Liver (tissue), 9 donors: Measurements from ENCODE around the gene ZRANB1. TPM values are rescaled to one million over a fixed set of nuclear protein-coding genes. Genes with fewer than 3 reads are reported as not detected.

ENCODE experiments used
- DNase-seq: peaks from one replicate; pipeline ENCODE4 v3.0.0-alpha.2; 2017; ENCODE audit warnings: low spot score
- H3K27ac ChIP-seq, 2 donors: one replicate each; pipeline ENCODE4 v1.7.0; 2013; ENCODE audit warnings: inconsistent platforms in 2 of 2, low read length in 2 of 2, control low read depth in 1 of 2, low read depth in 1 of 2, mild to moderate bottlenecking in 1 of 2
- H3K27me3 ChIP-seq, 4 donors: one replicate each; pipeline versions ENCODE4 v1.6.1 to v1.7.0; 2013; ENCODE audit warnings: low read length in 3 of 4, inconsistent platforms in 1 of 4, mild to moderate bottlenecking in 1 of 4, moderate library complexity in 1 of 4; ENCODE audit not compliant: control insufficient read depth in 4 of 4, insufficient read depth in 4 of 4
- H3K36me3 ChIP-seq, 4 donors: one replicate each; pipeline versions ENCODE4 v1.6.1 to v1.7.0; 2013; ENCODE audit warnings: low read length in 3 of 4, mild to moderate bottlenecking in 3 of 4, low read depth in 1 of 4, moderate library complexity in 1 of 4; ENCODE audit not compliant: control insufficient read depth in 4 of 4, insufficient read depth in 3 of 4
- H3K4me1 ChIP-seq, 4 donors: one replicate each; pipeline versions ENCODE4 v1.6.1 to v1.7.0; 2013; ENCODE audit warnings: low read length in 3 of 4, mild to moderate bottlenecking in 3 of 4, moderate library complexity in 1 of 4; ENCODE audit not compliant: control insufficient read depth in 4 of 4, insufficient read depth in 4 of 4
- H3K4me3 ChIP-seq, 3 donors: one replicate each; pipeline versions ENCODE4 v1.6.1 to v1.7.0; 2013; ENCODE audit warnings: low read length in 3 of 3, control low read depth in 1 of 3, low read depth in 1 of 3, mild to moderate bottlenecking in 1 of 3
- H3K9ac ChIP-seq, 2 donors: one replicate each; pipeline ENCODE4 v1.7.0; 2013; ENCODE audit warnings: low read length in 2 of 2, mild to moderate bottlenecking in 2 of 2, moderate library complexity in 2 of 2, control low read depth in 1 of 2, low read depth in 1 of 2
- H3K9me3 ChIP-seq, 4 donors: one replicate each; pipeline versions ENCODE4 v1.6.1 to v1.7.0; 2013; ENCODE audit warnings: low read length in 3 of 4; ENCODE audit not compliant: control insufficient read depth in 4 of 4
- EGR1 ChIP-seq, 2 donors: IDR thresholded peaks; 2 replicates each; pipeline ENCODE4 v1.6.1; 2016 to 2018; ENCODE audit warnings: antibody characterized with exemption in 2 of 2, low read depth in 2 of 2
- FOXA1 ChIP-seq: IDR thresholded peaks from 2 replicates; pipeline ENCODE4 v1.6.1; 2016; ENCODE audit warnings: antibody characterized with exemption
- FOXA2 ChIP-seq: IDR thresholded peaks from 2 replicates; pipeline ENCODE4 v1.6.1; 2016; ENCODE audit warnings: antibody characterized with exemption
- GABPA ChIP-seq, 2 donors: IDR thresholded peaks in 1 of 2; conservative IDR thresholded peaks in 1 of 2; 2 replicates each; pipeline ENCODE4 v1.6.1; 2016; ENCODE audit warnings: antibody characterized with exemption in 2 of 2, mild to moderate bottlenecking in 1 of 2, moderate library complexity in 1 of 2
- HNF4A ChIP-seq, 2 donors: conservative IDR thresholded peaks; 2 replicates each; pipeline ENCODE4 v1.6.1; 2016; ENCODE audit warnings: antibody characterized with exemption in 2 of 2, mild to moderate bottlenecking in 2 of 2
- HNF4G ChIP-seq: IDR thresholded peaks from 2 replicates; pipeline ENCODE4 v1.6.1; 2016; ENCODE audit warnings: antibody characterized with exemption
- JUND ChIP-seq, 2 donors: IDR thresholded peaks; 2 replicates each; pipeline ENCODE4 v1.6.1; 2016; ENCODE audit warnings: antibody characterized with exemption in 2 of 2
- NR2F2 ChIP-seq: IDR thresholded peaks from 2 replicates; pipeline ENCODE4 v1.6.1; 2016; ENCODE audit warnings: antibody characterized with exemption
- RAD21 ChIP-seq, 2 donors: IDR thresholded peaks; 2 replicates each; pipeline ENCODE4 v1.6.1; 2016; ENCODE audit warnings: antibody characterized with exemption in 2 of 2, mild to moderate bottlenecking in 2 of 2
- RXRA ChIP-seq, 2 donors: IDR thresholded peaks; 2 replicates each; pipeline ENCODE4 v1.6.1; 2017 to 2018; ENCODE audit warnings: antibody characterized with exemption in 2 of 2, mild to moderate bottlenecking in 1 of 2
- SP1 ChIP-seq: IDR thresholded peaks from 2 replicates; pipeline ENCODE4 v1.6.1; 2018; ENCODE audit warnings: antibody characterized with exemption, mild to moderate bottlenecking
- YY1 ChIP-seq: IDR thresholded peaks from 2 replicates; pipeline ENCODE4 v1.6.1; 2016; ENCODE audit warnings: antibody characterized with exemption, mild to moderate bottlenecking
- WGBS: extraction: QIAGEN DNeasy Blood & Tissue Kit; methylation state at CpG from one replicate; pipeline ENCODE4 v1.1.7; 2013; 5-methylcytosine and 5-hydroxymethylcytosine counted together
- polyA plus RNA-seq, 2 donors: library from polyadenylated mRNA; stranded (reverse) in 1 of 2; unstranded in 1 of 2; fragments of 200-250 nt in 1 of 2; fragments of >200 nt in 1 of 2; fragmentation: Nextera tagmentation in 1 of 2; extraction: Ambion mirVana in 1 of 2; gene quantifications; one replicate each; pipeline versions ENCODE4 v1.2.1 to v1.2.3, GENCODE V29; 2013 to 2015
- total RNA-seq, 2 donors: library from RNA; depleted of rRNA; stranded (reverse); fragments of >200 nt; gene quantifications; one replicate each; pipeline ENCODE4 v1.2.3, GENCODE V29; 2014
- TF ChIP-seq, protein P1 (sequence below): IDR thresholded peaks from 2 replicates; pipeline ENCODE4 v1.6.1; 2016; ENCODE audit warnings: antibody characterized with exemption
- TF ChIP-seq, protein P2 (sequence below): IDR thresholded peaks from 2 replicates; pipeline ENCODE4 v1.6.1; 2016; ENCODE audit warnings: antibody characterized with exemption
- TF ChIP-seq, protein P3 (sequence below): IDR thresholded peaks from 2 replicates; pipeline ENCODE4 v1.6.1; 2016; ENCODE audit warnings: antibody characterized with exemption, mild to moderate bottlenecking
- TF ChIP-seq, protein P4 (sequence below): fragments of 150-350 bp; IDR thresholded peaks from 2 replicates; pipeline ENCODE4 v1.5.1; 2017; ENCODE audit warnings: improper control_type of control experiment, low read depth, low read length; ENCODE audit not compliant: missing input control
- TF ChIP-seq, protein P5 (sequence below): IDR thresholded peaks from 2 replicates; pipeline ENCODE4 v1.6.1; 2016; ENCODE audit warnings: antibody characterized with exemption
- donor health status: healthy.
- donor health status: healthy.
- donor health status: healthy.
- donor health status: healthy.
- donor health status: healthy.

Gene ZRANB1
- total and polyA plus RNA-seq, 4 donors, result 6.2 to 32.5 (median 14.4) TPM

DNA sequence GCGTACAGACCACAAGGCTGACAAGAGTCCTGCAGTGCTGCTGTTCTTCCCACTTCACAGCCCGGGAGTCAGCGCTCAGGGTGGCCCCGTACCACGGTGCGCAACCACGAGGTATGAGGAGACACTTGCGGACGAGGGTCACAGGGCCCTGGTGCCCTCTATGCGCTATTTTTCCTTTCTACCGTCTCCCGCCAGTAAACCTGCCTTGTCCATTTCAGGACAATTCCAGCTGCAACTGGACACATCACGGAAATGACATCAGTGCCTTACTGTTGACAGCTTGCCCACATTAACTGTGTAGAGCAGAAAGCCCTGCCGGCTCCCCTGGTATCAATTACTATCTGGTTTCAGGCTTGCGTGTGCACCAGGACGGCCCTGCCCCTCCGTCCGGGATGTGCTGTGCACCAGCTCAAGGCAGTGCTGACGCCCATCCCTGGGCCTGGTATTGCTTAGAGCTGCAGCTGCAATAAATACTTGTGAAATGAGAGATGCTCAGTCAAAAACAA lies 65.1 kb downstream of the ZRANB1 start:
- Histone ChIP-seq H3K9me3 (no peaks in the 10 kb centered on the region), H3K36me3 (no peaks in the 10 kb centered on the region), H3K4me3 (no peak overlapping the region), H3K27me3 (no peaks in the 10 kb centered on the region), H3K4me1 (no peaks in the 10 kb centered on the region), H3K9ac (no peak overlapping the region), H3K27ac (no peak overlapping the region)
- DNase-seq, result no peak
- TF ChIP-seq FOXA2 (no peak), EGR1 (IDR thresholded peaks at IDR 0.05; ENCODE audit: low read depth in 2 of 2) (no peak), GABPA (IDR thresholded peaks at IDR 0.05 in 1 of 2, conservative IDR thresholded peaks at IDR 0.05 in 1 of 2) (no peak), JUND (IDR thresholded peaks at IDR 0.05) (no peak), RXRA (IDR thresholded peaks at IDR 0.05) (no peak), NR2F2 (no peak), FOXA1 (no peak), YY1 (no peak), SP1 (no peak), RAD21 (IDR thresholded peaks at IDR 0.05) (no peak)
- TF ChIP-seq, protein P1, sequence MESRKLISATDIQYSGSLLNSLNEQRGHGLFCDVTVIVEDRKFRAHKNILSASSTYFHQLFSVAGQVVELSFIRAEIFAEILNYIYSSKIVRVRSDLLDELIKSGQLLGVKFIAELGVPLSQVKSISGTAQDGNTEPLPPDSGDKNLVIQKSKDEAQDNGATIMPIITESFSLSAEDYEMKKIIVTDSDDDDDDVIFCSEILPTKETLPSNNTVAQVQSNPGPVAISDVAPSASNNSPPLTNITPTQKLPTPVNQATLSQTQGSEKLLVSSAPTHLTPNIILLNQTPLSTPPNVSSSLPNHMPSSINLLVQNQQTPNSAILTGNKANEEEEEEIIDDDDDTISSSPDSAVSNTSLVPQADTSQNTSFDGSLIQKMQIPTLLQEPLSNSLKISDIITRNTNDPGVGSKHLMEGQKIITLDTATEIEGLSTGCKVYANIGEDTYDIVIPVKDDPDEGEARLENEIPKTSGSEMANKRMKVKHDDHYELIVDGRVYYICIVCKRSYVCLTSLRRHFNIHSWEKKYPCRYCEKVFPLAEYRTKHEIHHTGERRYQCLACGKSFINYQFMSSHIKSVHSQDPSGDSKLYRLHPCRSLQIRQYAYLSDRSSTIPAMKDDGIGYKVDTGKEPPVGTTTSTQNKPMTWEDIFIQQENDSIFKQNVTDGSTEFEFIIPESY, result no peak
- TF ChIP-seq, protein P2, sequence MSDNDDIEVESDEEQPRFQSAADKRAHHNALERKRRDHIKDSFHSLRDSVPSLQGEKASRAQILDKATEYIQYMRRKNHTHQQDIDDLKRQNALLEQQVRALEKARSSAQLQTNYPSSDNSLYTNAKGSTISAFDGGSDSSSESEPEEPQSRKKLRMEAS, result no peak
- TF ChIP-seq, protein P3, sequence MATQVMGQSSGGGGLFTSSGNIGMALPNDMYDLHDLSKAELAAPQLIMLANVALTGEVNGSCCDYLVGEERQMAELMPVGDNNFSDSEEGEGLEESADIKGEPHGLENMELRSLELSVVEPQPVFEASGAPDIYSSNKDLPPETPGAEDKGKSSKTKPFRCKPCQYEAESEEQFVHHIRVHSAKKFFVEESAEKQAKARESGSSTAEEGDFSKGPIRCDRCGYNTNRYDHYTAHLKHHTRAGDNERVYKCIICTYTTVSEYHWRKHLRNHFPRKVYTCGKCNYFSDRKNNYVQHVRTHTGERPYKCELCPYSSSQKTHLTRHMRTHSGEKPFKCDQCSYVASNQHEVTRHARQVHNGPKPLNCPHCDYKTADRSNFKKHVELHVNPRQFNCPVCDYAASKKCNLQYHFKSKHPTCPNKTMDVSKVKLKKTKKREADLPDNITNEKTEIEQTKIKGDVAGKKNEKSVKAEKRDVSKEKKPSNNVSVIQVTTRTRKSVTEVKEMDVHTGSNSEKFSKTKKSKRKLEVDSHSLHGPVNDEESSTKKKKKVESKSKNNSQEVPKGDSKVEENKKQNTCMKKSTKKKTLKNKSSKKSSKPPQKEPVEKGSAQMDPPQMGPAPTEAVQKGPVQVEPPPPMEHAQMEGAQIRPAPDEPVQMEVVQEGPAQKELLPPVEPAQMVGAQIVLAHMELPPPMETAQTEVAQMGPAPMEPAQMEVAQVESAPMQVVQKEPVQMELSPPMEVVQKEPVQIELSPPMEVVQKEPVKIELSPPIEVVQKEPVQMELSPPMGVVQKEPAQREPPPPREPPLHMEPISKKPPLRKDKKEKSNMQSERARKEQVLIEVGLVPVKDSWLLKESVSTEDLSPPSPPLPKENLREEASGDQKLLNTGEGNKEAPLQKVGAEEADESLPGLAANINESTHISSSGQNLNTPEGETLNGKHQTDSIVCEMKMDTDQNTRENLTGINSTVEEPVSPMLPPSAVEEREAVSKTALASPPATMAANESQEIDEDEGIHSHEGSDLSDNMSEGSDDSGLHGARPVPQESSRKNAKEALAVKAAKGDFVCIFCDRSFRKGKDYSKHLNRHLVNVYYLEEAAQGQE, result no peak
- TF ChIP-seq, protein P4, sequence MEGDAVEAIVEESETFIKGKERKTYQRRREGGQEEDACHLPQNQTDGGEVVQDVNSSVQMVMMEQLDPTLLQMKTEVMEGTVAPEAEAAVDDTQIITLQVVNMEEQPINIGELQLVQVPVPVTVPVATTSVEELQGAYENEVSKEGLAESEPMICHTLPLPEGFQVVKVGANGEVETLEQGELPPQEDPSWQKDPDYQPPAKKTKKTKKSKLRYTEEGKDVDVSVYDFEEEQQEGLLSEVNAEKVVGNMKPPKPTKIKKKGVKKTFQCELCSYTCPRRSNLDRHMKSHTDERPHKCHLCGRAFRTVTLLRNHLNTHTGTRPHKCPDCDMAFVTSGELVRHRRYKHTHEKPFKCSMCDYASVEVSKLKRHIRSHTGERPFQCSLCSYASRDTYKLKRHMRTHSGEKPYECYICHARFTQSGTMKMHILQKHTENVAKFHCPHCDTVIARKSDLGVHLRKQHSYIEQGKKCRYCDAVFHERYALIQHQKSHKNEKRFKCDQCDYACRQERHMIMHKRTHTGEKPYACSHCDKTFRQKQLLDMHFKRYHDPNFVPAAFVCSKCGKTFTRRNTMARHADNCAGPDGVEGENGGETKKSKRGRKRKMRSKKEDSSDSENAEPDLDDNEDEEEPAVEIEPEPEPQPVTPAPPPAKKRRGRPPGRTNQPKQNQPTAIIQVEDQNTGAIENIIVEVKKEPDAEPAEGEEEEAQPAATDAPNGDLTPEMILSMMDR, result no peak
- TF ChIP-seq, protein P5, sequence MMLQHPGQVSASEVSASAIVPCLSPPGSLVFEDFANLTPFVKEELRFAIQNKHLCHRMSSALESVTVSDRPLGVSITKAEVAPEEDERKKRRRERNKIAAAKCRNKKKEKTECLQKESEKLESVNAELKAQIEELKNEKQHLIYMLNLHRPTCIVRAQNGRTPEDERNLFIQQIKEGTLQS, result no peak
- WGBS, result 82% methylated on average over 19 of the region's 19 CpGs

DNA sequence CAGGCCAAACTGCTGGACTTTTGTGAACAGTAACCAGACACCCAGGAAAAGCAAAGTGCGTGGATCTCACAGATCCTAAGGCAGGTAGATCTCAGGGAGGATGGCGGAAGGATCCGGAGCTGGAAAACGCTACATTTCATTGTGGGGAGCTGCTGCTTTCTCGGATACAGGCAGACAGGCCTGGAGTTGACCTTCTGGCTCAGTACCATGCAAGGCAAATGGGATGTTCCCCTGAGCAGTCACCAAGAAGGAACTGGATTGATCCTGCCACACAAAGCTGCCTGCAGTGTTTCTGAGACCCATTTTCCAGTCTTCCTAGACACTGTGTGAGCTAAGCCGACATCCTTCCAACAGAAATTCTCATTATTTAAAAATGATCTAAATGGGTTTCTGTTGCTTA lies 65.5 kb downstream of the ZRANB1 start:
- H3K4me3 ChIP-seq, result no peak overlapping the region
- no peaks in the 10 kb centered on the region for H3K4me1 ChIP-seq
- DNase-seq, result no peak
- no peak overlapping the region for H3K9ac ChIP-seq
- WGBS, result 88% methylated on average over 6 of the region's 6 CpGs
- no peaks in the 10 kb centered on the region for H3K36me3 ChIP-seq
- no peak overlapping the region for H3K27ac ChIP-seq
- H3K27me3 ChIP-seq, result no peaks in the 10 kb centered on the region
- H3K9me3 ChIP-seq, result no peaks in the 10 kb centered on the region
- TF ChIP-seq EGR1 (IDR thresholded peaks at IDR 0.05; ENCODE audit: low read depth in 2 of 2) (no peak), HNF4A (conservative IDR thresholded peaks at IDR 0.05) (no peak), RXRA (IDR thresholded peaks at IDR 0.05) (no peak), GABPA (IDR thresholded peaks at IDR 0.05 in 1 of 2, conservative IDR thresholded peaks at IDR 0.05 in 1 of 2) (no peak), YY1 (no peak), SP1 (no peak), FOXA1 (no peak), JUND (IDR thresholded peaks at IDR 0.05) (no peak), RAD21 (IDR thresholded peaks at IDR 0.05) (no peak), HNF4G (no peak), NR2F2 (no peak)
- TF ChIP-seq, protein P3, result no peak
- TF ChIP-seq, protein P5, result no peak
- TF ChIP-seq, protein P2, result no peak
